ENCODE results near the gene SCRN3. TPM values are rescaled to one million over a fixed set of nuclear protein-coding genes. Genes with fewer than 3 reads are reported as not detected.

The SCRN3 gene, protein sequence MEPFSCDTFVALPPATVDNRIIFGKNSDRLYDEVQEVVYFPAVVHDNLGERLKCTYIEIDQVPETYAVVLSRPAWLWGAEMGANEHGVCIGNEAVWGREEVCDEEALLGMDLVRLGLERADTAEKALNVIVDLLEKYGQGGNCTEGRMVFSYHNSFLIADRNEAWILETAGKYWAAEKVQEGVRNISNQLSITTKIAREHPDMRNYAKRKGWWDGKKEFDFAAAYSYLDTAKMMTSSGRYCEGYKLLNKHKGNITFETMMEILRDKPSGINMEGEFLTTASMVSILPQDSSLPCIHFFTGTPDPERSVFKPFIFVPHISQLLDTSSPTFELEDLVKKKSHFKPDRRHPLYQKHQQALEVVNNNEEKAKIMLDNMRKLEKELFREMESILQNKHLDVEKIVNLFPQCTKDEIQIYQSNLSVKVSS
- total RNA-seq: 18.3 and 21.5 TPM in 2 replicates

DNA sequence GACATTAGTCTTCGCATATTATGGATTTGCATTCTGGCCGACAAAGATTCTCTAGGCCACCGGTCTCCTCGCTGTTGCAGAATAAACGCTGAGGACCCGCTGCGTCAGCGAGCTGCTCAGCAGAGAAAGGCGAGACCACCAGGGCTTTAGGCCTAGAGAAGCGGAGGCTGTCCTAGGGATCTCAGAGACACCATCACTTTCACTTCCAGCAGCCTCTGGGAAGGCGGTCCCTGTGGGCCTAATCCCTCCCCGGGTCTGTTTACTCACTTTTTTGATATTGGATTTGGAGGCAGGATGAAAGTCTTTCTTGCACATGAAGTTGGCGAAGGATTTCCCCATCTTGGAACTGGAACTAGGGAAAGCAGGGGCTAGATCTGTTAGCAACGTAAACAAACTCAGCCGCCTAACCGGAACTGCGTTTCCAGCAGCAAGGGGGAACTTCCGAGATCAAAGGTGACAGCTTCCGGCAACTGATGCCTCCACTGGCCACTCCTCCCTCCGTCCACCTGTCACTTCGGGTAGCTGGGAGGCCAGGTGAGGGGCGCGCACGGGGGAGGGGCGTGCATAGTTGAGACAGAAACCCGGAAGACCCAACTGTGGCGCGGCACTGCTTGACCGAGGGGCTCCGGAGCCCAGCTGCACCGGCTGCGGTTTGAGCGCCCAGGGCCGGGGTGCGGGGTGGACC is at the start of gene SCRN3:
Gene SCRN3 (plus strand): TSS at position 447 of the 685 bp plus-strand sequence. CDS start 2,554 bp downstream, outside the sequence.

Other genes starting within 250 kb of the SCRN3 start
- gene OLA1, start 147.2 kb upstream of the SCRN3 start, total RNA-seq: 87.2 and 134 TPM in 2 replicates
- not detected in 2 replicates for gene SP9, start 60.8 kb upstream of the SCRN3 start, total RNA-seq
- 0.98 and 1.4 TPM in 2 replicates for gene GPR155, start 91.3 kb downstream of the SCRN3 start, total RNA-seq
- gene WIPF1, start 202.1 kb downstream of the SCRN3 start, total RNA-seq: 11.4 and 15.0 TPM in 2 replicates

Measured in vein endothelial cell (primary cell).